ENCODE results near the gene DLK2. TPM values are rescaled to one million over a fixed set of nuclear protein-coding genes. Genes with fewer than 3 reads are reported as not detected.

Gene DLK2
- total RNA-seq, 1 donor, result 0.31 TPM

- Histone ChIP-seq H3K4me3 (ENCODE audit: low read length) (no peak overlapping the region), H3K4me1 (ENCODE audit: insufficient read depth, low read length) (peaks cover 17% of the 10 kb centered on the region), H3K9me3 (ENCODE audit: low read depth, low read length) (no peaks in the 10 kb centered on the region), H3K27me3 (ENCODE audit: insufficient read depth, low read length) (peaks cover 12% of the 10 kb centered on the region)
These were observed 3.4 kb downstream of the DLK2 start for GRCh38 chr6:43451939-43452338.

GRCh38 chr6:43451348-43451747 lies 4.0 kb downstream of the DLK2 start:
- Histone ChIP-seq H3K4me3 (ENCODE audit: low read length) (no peak overlapping the region), H3K9me3 (ENCODE audit: low read depth, low read length) (no peaks in the 10 kb centered on the region), H3K27me3 (ENCODE audit: insufficient read depth, low read length) (peaks cover 8% of the 10 kb centered on the region), H3K4me1 (ENCODE audit: insufficient read depth, low read length) (peaks cover 17% of the 10 kb centered on the region)

DNA sequence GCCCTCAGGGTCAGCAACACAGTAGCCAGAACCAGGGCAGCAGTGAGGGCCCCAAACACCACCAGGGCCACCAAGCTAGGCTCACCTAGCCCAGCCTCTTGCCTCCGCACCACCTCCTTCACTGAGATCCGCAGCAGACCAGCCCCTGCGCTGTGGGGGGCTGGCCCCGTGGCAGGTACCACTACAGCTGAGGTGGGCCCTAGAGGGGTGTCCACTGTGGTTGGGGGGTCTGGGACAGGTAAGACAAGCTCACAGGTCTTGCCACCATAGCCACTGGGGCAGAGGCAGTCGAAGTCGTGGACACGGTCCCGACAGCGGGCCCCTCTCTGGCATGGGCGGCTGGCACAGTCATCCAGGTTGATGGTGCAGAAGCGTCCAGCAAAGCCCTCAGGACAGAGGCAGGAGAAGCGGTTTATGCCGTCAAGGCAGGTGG lies 4.6 kb downstream of the DLK2 start:
- Histone ChIP-seq H3K27me3 (ENCODE audit: insufficient read depth, low read length) (peaks cover 2% of the 10 kb centered on the region), H3K9me3 (ENCODE audit: low read depth, low read length) (no peaks in the 10 kb centered on the region), H3K4me3 (ENCODE audit: low read length) (no peak overlapping the region), H3K4me1 (ENCODE audit: insufficient read depth, low read length) (peaks cover 12% of the 10 kb centered on the region)

DNA sequence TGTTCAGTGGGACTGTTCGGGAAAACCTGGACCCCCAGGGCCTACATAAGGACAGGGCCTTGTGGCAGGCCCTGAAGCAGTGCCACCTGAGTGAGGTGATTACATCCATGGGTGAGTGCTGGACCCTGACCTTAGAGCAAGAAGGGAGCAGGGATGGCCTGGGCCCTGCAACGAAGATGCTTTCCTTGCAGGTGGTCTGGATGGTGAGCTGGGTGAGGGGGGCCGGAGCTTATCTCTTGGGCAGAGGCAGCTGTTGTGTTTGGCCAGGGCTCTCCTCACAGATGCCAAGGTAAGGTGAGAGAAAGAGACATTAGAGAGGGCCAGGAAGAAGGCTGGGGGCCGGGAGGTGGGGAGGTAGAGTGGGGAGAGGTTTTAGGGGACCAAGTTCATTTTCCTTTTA lies 6.4 kb downstream of the DLK2 start:
- Histone ChIP-seq H3K4me1 (ENCODE audit: insufficient read depth, low read length) (no peaks in the 10 kb centered on the region), H3K9me3 (ENCODE audit: low read depth, low read length) (no peaks in the 10 kb centered on the region), H3K27me3 (ENCODE audit: insufficient read depth, low read length) (no peaks in the 10 kb centered on the region), H3K4me3 (ENCODE audit: low read length) (no peak overlapping the region)

DNA sequence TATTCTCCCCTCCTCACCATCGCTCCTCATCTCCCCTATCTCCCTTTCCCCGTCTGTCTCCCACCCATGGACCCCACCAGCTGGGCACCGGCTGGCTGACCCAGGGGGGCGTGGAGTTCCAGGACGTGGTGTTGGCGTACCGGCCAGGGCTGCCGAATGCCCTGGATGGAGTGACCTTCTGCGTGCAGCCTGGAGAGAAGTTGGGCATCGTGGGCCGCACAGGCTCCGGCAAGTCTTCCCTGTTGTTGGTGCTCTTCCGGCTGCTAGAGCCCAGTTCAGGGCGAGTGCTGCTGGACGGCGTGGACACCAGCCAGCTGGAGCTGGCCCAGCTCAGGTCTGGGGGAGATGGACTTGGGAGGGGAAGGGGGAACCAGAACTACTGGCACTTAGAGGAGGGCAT lies 7.7 kb downstream of the DLK2 start:
- Histone ChIP-seq H3K4me1 (ENCODE audit: insufficient read depth, low read length) (no peaks in the 10 kb centered on the region), H3K27me3 (ENCODE audit: insufficient read depth, low read length) (no peaks in the 10 kb centered on the region), H3K4me3 (ENCODE audit: low read length) (no peak overlapping the region), H3K9me3 (ENCODE audit: low read depth, low read length) (no peaks in the 10 kb centered on the region)

- no peaks in the 10 kb centered on the region for H3K27me3 ChIP-seq (ENCODE audit: insufficient read depth, low read length)
- no peaks in the 10 kb centered on the region for H3K4me1 ChIP-seq (ENCODE audit: insufficient read depth, low read length)
- no peak overlapping the region for H3K4me3 ChIP-seq (ENCODE audit: low read length)
- no peaks in the 10 kb centered on the region for H3K9me3 ChIP-seq (ENCODE audit: low read depth, low read length)
These were observed 9.8 kb downstream of the DLK2 start for GRCh38 chr6:43445576-43445975.

- no peaks in the 10 kb centered on the region for H3K9me3 ChIP-seq (ENCODE audit: low read depth, low read length)
- H3K4me1 ChIP-seq (ENCODE audit: insufficient read depth, low read length), result no peaks in the 10 kb centered on the region
- no peaks in the 10 kb centered on the region for H3K27me3 ChIP-seq (ENCODE audit: insufficient read depth, low read length)
- H3K4me3 ChIP-seq (ENCODE audit: low read length), result no peak overlapping the region
These were observed 10.8 kb downstream of the DLK2 start for GRCh38 chr6:43444582-43444981.

- H3K4me1 ChIP-seq (ENCODE audit: insufficient read depth, low read length), result no peaks in the 10 kb centered on the region
- H3K9me3 ChIP-seq (ENCODE audit: low read depth, low read length), result no peaks in the 10 kb centered on the region
- H3K27me3 ChIP-seq (ENCODE audit: insufficient read depth, low read length), result no peaks in the 10 kb centered on the region
- no peak overlapping the region for H3K4me3 ChIP-seq (ENCODE audit: low read length)
These were observed 11.3 kb downstream of the DLK2 start for GRCh38 chr6:43444036-43444435.

DNA sequence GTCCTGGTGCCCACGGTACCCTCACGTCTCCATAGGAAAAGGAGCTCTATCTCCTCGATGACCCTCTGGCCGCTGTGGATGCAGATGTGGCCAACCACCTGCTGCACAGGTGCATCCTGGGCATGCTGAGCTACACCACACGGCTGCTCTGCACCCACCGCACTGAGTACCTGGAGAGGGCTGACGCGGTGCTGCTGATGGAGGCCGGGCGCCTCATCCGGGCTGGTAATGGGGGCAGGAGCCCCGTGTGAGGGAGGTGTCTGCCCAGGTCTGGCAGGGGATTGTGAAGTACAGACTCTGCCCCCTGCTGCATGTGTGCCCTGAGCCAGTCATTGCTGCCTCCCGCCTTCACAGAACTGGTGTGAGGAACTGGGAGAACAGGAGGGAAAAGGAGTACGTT lies 12.4 kb downstream of the DLK2 start:
- Histone ChIP-seq H3K9me3 (ENCODE audit: low read depth, low read length) (no peaks in the 10 kb centered on the region), H3K4me3 (ENCODE audit: low read length) (no peak overlapping the region), H3K27me3 (ENCODE audit: insufficient read depth, low read length) (no peaks in the 10 kb centered on the region), H3K4me1 (ENCODE audit: insufficient read depth, low read length) (no peaks in the 10 kb centered on the region)

GRCh38 chr6:43437700-43438099 lies 17.6 kb downstream of the DLK2 start:
- no peak overlapping the region for H3K4me3 ChIP-seq (ENCODE audit: low read length)
- H3K27me3 ChIP-seq (ENCODE audit: insufficient read depth, low read length), result no peaks in the 10 kb centered on the region
- no peaks in the 10 kb centered on the region for H3K4me1 ChIP-seq (ENCODE audit: insufficient read depth, low read length)
- H3K9me3 ChIP-seq (ENCODE audit: low read depth, low read length), result no peaks in the 10 kb centered on the region

- H3K4me3 ChIP-seq (ENCODE audit: low read length), result no peak overlapping the region
- no peaks in the 10 kb centered on the region for H3K4me1 ChIP-seq (ENCODE audit: insufficient read depth, low read length)
- H3K9me3 ChIP-seq (ENCODE audit: low read depth, low read length), result no peaks in the 10 kb centered on the region
- no peaks in the 10 kb centered on the region for H3K27me3 ChIP-seq (ENCODE audit: insufficient read depth, low read length)
These were observed 18.6 kb downstream of the DLK2 start for GRCh38 chr6:43436577-43437282.

DNA sequence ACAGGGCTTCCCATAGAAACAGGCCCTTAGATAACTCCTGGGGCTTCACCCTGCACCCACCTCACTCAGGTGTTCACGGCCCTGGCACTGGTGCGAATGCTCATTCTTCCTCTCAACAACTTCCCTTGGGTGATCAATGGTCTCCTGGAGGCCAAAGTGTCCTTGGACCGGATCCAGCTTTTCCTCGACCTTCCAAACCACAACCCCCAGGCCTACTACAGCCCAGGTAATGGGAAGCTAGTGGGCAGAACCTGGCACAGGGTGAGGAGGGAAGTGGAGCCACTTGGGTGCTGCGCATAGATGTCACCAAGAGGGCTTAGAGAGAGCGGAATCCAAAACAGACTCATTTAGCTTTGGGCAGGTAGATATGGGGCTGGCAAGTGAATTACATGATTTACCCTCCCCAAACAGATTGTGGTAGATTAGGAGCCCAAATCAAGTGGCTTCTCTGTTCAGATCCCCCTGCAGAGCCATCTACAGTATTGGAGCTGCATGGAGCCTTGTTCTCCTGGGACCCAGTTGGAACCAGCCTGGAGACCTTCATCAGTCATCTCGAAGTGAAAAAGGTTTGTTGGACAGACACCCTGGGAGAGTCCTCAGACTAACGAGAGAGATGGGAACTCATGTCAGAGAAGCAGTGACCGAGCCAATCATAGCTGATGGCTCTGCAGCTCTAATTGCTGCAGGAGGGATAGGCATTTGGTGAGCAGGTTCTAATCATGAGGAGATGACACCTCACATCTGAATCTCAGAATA lies 19.5 kb downstream of the DLK2 start:
- H3K4me3 ChIP-seq (ENCODE audit: low read length), result no peak overlapping the region
- no peaks in the 10 kb centered on the region for H3K4me1 ChIP-seq (ENCODE audit: insufficient read depth, low read length)
- no peaks in the 10 kb centered on the region for H3K27me3 ChIP-seq (ENCODE audit: insufficient read depth, low read length)
- H3K9me3 ChIP-seq (ENCODE audit: low read depth, low read length), result no peaks in the 10 kb centered on the region

DNA sequence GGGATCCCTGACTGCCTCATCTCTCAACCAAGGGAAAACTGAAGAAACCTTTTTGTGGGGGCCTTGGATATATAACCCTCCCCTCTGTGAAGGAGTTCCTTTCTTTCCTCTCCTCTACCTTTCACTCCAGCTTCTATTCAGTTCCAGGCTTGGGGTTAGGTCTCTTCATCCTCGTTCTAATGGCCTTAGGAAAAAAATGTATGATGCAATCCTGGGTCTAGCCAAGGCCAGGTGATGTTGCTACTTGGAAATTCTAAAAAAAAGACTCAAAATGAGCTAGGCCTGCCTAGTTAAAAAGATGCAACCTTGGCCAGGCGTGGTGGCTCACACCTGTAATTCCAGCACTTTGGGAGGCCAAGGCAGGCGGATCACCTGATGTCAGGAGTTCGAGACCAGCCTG lies 20.4 kb downstream of the DLK2 start:
- Histone ChIP-seq H3K4me3 (ENCODE audit: low read length) (no peak overlapping the region), H3K9me3 (ENCODE audit: low read depth, low read length) (no peaks in the 10 kb centered on the region), H3K4me1 (ENCODE audit: insufficient read depth, low read length) (peaks cover under 1% of the 10 kb centered on the region), H3K27me3 (ENCODE audit: insufficient read depth, low read length) (no peaks in the 10 kb centered on the region)

DNA sequence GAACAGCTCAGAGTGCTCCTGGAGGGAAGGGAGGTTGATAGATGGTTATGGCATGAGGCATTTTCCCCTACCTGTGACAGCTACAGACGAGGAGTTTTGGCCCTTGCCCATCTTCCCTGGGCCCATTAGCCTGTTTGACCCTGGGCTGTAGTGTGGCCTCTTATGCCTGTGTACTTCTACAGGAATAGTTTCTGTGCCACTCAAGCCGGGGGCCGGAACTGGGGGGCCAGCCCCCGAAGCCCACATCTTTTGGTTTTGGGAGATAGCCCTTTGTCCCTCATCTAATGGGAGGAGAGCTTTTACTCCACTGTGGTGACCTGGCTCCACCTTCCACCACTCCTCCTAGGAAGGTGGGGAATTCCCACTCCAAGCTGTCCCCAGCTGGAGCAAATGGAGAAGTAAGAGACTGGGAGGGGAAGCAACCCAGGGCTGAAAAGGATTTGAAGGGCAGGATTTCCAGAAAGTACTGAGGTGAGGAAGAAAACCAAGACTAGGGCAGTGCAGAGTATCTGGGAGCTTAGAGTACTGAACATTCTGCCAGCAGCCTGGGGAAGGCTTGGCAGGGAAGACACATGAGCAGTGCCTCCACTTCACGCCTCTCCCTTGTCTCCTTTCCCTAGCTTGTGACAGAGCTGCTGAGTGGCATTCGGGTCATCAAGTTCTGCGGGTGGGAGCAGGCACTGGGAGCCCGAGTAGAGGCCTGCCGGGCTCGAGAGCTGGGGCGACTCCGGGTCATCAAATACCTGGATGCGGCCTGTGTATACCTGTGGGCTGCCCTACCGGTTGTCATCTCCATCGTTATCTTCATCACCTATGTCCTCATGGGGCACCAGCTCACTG lies 21.1 kb downstream of the DLK2 start:
- Histone ChIP-seq H3K9me3 (ENCODE audit: low read depth, low read length) (no peaks in the 10 kb centered on the region), H3K4me3 (ENCODE audit: low read length) (no peak overlapping the region), H3K27me3 (ENCODE audit: insufficient read depth, low read length) (no peaks in the 10 kb centered on the region), H3K4me1 (ENCODE audit: insufficient read depth, low read length) (peaks cover 8% of the 10 kb centered on the region)

DNA sequence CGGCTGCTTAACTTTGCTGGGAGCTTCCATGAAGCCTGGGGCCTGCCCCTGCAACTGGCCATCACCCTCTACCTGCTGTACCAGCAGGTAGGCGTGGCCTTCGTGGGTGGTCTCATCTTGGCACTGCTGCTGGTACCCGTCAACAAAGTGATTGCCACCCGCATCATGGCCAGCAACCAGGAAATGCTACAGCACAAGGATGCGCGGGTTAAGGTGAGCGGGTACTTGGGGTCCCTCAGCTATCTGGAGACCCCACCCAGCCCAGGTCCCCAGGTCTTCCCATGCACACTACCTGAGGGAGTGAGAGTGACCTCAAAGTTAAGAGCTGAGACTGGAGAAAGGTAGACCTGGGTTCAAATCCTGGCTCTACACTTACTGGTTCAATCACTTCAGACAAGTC lies 22.2 kb downstream of the DLK2 start:
- Histone ChIP-seq H3K4me3 (ENCODE audit: low read length) (no peak overlapping the region), H3K27me3 (ENCODE audit: insufficient read depth, low read length) (no peaks in the 10 kb centered on the region), H3K4me1 (ENCODE audit: insufficient read depth, low read length) (peaks cover 18% of the 10 kb centered on the region), H3K9me3 (ENCODE audit: low read depth, low read length) (no peaks in the 10 kb centered on the region)
